Fibroblast of skin of back (primary cell): ENCODE data around the gene GAREM1. TPM values are rescaled to one million over a fixed set of nuclear protein-coding genes. Genes with fewer than 3 reads are reported as not detected.
"Not testable (repeated sequence)": the region's sequence is repeated elsewhere in the genome, so short reads cannot be mapped to it uniquely, and the experiment has no call there.

Experiments
- DNase-seq: peaks from one replicate; pipeline ENCODE4 v3.0.0-alpha.2; 2013
- polyA plus RNA-seq, 2 experiments: library from polyadenylated mRNA; unstranded; fragments of 120-200 nt; gene quantifications; one replicate each; pipeline ENCODE4 v1.2.1, GENCODE V29; 2013; ENCODE audit not compliant: insufficient read length in 2 of 2

The GAREM1 gene
- polyA plus RNA-seq (2013, experiment 1 of 2; ENCODE audit: insufficient read length) = 1.6 TPM
- polyA plus RNA-seq (2013, experiment 2 of 2; ENCODE audit: insufficient read length) = 1.6 TPM

- DNase-seq = peak; percentile 98
Observed at GRCh38 chr18:32470714-32471633, at the start of gene GAREM1. Gene GAREM1, minus strand, starts transcription at chr18:32470882. Its CDS starts 454 bp downstream, at chr18:32470428.

DNA sequence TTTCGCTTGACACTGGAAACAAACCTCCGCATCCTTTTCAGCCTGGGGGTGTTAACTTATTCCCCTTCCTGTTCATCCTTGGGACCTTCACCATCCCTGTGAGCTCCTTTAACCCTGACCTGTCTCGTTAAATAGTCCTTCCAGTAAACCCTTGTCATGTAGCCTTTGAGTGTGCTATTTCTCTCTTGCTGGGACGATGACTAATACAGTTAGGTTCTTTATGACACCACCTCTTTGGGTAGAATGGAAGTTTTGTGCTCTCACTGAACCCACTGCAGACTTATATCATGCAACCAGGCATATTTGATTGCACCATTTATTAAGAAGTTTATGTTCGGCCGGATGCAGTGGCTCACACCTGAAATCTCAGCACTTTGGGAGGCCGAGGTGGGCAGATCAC is 40.5 kb upstream of the GAREM1 start:
- DNase-seq = no peak

DNA sequence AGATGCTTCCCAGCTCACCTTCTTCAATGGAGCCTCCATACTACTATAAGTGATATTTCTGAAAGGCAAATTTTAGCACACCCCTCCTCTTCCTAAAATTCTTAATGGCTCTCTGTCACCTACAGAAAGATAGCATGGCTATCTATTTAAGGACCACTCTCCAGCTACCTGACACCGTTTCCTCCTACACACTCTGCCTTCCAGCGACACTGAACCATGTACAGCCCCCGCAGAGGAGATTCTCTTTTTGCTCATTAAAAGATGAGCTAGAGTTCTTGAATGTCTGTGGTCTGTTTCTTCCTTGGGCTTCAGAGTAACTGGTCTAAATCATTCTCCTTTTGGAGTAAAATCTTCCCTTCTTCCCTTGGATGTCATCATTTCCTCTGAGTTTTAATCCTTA is 38.4 kb upstream of the GAREM1 start:
- no peak for DNase-seq

DNA sequence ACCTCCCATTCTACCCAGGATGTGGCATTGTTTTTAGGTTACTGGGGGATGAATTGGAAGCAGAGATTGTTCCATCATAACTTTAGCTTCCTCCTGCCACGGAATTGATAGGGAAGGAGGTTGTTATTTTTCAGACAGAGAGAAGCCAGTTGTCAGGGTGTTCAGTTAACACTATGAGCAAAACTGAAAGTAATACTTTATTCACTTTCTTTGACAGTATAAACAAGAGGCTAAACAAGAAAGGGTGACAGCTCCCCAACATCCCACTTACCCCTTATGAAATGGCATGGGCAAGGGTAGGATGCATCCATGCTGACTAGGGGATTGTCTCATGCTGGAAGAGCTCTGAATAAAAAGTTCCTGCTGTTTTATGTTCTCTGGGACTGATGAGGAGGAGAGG is 36.4 kb upstream of the GAREM1 start:
- no peak for DNase-seq

DNA sequence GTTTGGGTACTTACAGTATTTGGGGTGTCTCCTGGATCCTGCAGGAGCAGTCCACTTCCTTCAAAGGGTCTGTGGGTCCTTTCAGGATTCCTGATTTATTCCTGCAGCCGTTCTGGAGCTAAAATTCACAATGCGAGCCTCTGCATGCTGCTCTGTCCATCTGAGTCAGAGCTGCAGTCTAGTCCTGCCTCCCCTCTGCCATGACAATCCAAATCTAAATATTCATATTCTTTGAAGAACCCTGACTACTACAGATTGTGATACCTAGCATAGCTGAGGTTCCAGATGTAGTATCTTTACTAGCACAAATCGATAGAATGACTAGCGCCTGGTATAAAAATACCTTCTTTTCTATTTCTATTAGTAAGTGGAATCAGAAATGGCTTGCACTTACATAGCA is 31.3 kb upstream of the GAREM1 start:
- DNase-seq = no peak

DNA sequence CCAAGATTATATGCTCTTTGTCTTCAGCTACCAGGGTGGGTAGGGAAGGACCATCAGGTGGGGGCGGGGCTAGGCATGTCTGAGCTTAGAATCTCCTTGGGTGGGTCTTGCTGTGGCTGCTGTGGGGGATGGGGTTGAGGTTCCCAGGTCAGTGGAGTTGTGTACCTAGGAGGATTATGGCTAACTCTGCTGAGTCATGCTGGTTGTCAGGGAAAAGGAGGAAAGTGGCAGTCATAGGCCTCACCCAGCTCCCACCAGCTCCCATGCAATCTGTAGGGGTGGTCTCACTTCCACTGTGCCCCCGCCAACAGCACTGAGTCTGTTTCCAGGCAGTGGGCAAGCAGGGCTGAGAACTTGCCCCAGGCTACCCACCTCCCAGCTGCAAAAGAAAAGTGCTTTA is 30.6 kb upstream of the GAREM1 start:
- DNase-seq = not testable (repeated sequence)

GRCh38 chr18:32483002-32483401 is 12.3 kb upstream of the GAREM1 start:
- no peak for DNase-seq

- no peak for DNase-seq
Observed at GRCh38 chr18:32482117-32482516, 11.4 kb upstream of the GAREM1 start.

- DNase-seq = no peak
Observed at GRCh38 chr18:32480581-32480980, 9.9 kb upstream of the GAREM1 start.

GRCh38 chr18:32478807-32479206 is 8.1 kb upstream of the GAREM1 start:
- no peak for DNase-seq

GRCh38 chr18:32478317-32478716 is 7.6 kb upstream of the GAREM1 start:
- no peak for DNase-seq

- no peak for DNase-seq
Observed at GRCh38 chr18:32476106-32476505, 5.4 kb upstream of the GAREM1 start.

DNA sequence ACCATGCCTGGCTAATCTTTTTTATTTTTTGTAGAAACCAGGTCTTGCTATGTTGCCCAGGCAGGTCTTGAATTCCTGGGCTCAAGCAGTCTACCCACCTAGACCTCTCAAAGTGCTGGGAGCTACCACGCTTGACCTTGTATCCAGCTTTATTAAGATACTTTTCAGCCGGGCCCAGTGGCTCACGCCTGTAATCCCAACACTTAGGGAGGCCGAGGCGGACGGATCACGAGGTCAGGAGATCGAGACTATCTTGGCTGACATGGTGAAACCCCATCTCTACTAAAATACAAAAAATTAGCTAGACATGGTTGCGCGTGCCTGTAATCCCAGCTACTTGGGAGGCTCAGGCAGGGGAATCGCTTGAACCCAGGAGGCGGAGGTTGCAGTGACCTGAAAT is 4.4 kb upstream of the GAREM1 start:
- not testable (repeated sequence) for DNase-seq

GRCh38 chr18:32473325-32473724 is 2.6 kb upstream of the GAREM1 start:
- no peak for DNase-seq

- no peak for DNase-seq
Observed at GRCh38 chr18:32472841-32473240, 2.2 kb upstream of the GAREM1 start.

- no peak for DNase-seq
Observed at GRCh38 chr18:32470460-32470713, 295 bp downstream of the GAREM1 start.

- peak; percentile 21 for DNase-seq
Observed at GRCh38 chr18:32469691-32470459, 807 bp downstream of the GAREM1 start.

DNA sequence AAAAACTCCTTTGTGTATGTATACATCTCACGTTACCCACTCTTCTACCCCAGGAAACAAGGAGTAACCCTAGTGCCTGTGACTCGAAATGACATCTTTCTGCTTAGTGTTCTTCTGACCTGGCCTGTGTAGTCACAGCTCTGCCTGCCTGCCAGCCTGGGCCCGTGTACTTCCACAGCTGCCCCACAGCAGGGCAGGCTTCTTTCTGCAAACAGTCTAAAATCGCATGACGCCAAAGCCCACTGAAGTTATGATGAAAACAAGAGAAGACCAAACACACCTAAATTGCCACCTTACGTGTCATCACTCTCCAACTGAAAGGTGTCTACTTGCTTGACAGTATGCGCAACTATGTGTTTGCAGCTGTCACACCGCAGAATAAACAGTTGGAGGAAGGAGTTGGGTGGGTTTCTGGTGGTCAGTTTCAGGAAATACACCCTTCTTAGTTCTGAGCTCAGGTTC is 1.5 kb downstream of the GAREM1 start:
- DNase-seq = peak; percentile 27

DNA sequence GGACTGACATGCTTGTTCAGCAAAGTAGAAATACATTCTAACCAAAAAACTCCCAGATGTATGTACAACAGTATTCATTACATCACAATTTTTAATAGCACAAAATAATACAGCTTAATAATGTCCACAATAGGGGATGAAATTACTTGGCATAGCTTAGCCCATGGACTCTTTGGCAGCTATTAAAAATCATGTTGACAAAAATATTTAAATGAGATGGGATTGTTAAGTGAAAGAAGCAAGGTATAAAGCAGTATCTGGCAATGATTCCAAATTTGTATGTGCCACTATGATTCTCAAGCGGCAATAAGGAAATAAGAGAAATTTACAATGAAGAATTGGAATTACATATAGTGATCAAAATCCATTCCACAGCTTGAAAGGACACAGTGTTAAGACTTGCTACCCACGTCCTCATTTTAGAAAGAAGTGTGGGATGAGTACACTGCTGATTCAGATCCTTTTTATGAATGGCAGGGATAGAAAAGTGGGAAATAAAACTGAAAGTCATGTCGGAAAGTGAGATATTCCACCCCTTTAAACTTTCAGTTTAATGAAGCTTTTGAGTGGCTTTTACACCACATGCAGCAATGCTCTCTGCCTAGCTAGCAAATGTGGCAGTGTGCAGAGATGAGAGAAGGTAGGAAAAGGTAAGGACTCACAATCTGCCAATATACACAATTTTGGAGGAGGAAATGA is 2.4 kb downstream of the GAREM1 start:
- DNase-seq = no peak

- no peak for DNase-seq
Observed at GRCh38 chr18:32461709-32462272, 8.9 kb downstream of the GAREM1 start.

GRCh38 chr18:32460171-32460731 is 10.4 kb downstream of the GAREM1 start:
- DNase-seq = no peak

GRCh38 chr18:32459361-32460101 is 11.2 kb downstream of the GAREM1 start:
- no peak for DNase-seq
